HT-29 (cell line): ENCODE results near the gene SARS2. TPM values are rescaled to one million over a fixed set of nuclear protein-coding genes. Genes with fewer than 3 reads are reported as not detected.
"Not testable (repeated sequence)": the region's sequence is repeated elsewhere in the genome, so short reads cannot be mapped to it uniquely, and the experiment has no call there.

Source experiments
- DNase-seq: peaks from one replicate; pipeline ENCODE4 v3.0.0-alpha.2; 2015; ENCODE audit warnings: low spot score
- total RNA-seq: library from RNA; depleted of rRNA; stranded (reverse); fragments of >200 nt; shearing (Covaris generic); gene quantifications from 2 replicates; pipeline ENCODE4 v1.2.3, GENCODE V29; 2014; rRNA removed

The SARS2 gene, protein sequence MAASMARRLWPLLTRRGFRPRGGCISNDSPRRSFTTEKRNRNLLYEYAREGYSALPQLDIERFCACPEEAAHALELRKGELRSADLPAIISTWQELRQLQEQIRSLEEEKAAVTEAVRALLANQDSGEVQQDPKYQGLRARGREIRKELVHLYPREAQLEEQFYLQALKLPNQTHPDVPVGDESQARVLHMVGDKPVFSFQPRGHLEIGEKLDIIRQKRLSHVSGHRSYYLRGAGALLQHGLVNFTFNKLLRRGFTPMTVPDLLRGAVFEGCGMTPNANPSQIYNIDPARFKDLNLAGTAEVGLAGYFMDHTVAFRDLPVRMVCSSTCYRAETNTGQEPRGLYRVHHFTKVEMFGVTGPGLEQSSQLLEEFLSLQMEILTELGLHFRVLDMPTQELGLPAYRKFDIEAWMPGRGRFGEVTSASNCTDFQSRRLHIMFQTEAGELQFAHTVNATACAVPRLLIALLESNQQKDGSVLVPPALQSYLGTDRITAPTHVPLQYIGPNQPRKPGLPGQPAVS
- 100 and 110 TPM in 2 replicates for total RNA-seq

DNA sequence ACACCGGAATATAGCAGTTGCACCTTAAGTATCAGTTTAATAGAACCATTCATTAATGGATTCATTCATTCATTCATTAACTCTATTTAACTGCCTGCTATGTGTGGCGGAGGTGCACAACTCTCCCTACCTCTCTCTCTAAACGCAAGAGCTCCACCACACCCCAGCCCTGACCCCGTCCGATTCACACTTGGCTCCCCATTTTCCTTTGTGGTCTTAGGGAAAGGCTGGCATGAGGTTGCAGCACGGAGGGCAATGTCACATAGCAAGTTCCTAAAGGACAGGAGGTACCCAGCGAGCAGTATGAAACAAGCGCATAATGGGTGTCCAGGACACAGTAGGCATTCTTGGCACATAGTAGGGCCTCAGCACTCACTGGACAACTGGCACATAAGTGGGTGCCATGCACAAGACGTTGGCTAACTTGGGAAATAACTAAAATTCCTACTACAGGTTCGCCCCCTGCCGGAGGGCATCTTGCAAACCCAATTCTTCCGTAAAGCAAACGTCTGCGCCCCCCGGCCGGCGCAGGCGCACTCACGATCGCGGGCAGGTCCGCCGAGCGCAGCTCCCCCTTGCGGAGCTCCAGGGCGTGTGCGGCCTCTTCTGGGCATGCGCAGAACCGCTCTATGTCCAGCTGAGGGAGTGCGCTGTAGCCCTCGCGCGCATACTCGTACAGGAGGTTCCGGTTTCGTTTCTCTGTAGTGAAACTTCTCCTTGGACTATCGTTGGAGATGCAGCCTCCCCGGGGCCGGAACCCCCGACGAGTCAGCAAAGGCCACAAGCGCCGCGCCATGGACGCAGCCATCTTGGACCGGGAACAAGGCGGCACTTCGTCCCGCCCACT is at the start of gene SARS2:
TSS of gene SARS2 (minus strand) at position 835 of the 847 bp plus-strand sequence. CDS start at position 808, 27 bp downstream.
- DNase-seq: peak; percentile 99

- no peak for DNase-seq
Measured at GRCh38 chr19:38979812-38980211, 49.2 kb upstream of the SARS2 start.

GRCh38 chr19:38978326-38978689 is 47.7 kb upstream of the SARS2 start:
- no peak for DNase-seq

DNA sequence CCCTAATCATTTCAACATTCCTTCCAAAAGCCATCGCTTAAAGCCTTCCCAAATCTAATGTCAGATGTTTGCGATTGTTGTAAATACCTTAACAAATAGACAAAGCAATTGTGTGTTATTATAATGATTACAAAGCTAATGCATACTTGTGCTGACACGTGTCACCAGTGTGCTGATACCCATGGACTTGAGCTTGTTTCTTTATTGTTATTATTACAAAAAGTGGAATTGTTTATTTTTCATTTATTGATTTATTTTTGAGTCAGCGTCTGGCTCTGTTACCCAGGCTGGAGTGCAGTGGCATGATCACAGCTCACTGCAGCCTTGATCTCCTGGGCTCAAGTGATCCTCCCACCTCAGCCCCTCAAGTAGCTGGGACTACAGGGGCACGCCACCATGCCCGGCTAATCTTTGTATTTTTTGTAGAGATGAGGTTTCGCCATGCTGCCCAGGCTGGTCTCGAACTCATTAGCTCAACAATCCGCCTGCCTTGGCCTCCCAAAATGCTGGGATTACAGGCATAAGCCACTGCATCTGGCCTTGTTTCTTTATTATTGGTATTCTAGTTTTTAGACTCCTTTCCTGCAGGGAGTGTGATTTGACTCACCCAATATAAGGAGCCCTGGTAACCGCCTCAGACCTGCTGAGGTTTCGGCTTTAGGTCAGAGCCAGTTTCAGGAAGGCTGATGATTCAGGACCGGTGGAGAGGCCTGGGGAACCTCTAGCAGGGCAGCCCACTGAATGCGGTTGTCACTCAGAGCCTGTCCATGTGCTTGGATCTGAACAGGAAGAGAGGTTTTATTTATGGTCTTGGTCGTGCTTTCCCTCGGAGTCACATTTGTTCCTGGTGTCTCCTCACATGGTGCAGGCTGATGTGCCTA is 47.1 kb upstream of the SARS2 start:
- no peak for DNase-seq

- no peak for DNase-seq
Measured at GRCh38 chr19:38975861-38976271, 45.3 kb upstream of the SARS2 start.

DNA sequence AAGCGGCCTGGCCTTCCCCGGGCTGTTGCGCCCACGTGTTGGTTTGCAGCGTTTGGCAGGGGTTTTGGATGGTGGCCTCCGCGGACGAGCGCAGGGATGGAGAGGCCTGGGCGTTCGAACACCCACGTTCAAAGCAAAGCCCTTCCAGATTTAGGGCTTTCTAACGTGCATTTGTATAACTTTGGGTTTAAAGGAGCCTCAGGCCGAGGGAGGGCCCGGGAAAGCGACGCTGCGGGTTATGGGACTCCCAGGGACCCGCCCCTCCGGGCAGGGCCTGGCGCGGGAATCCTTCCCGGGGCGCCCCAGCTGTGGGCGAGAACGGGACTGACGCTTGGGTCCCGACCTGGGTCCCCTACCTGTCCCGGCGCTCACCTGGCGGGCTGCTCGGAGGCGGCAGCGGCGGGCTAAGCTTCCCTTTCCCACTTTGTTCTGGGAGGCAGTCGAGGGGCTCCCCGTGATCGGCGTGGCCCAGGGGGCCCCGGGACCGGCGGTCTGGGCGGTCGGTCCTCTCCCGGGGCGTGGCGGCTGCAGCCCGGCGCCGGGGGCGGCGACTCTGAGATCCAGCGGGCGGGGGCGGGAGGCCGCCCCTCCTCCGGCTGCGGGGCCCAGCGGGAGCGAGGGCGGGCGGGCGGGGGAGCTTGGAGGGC is 44.8 kb upstream of the SARS2 start, which contains the start of gene FBXO17:
TSS of gene FBXO17 (minus strand) at position 529 of the 647 bp plus-strand sequence. CDS start 25,423 bp downstream, outside the sequence.
- no peak for DNase-seq

- DNase-seq: no peak
Measured at GRCh38 chr19:38974624-38975213, 44.2 kb upstream of the SARS2 start.

GRCh38 chr19:38971672-38972071 is 41.1 kb upstream of the SARS2 start:
- DNase-seq: no peak

DNA sequence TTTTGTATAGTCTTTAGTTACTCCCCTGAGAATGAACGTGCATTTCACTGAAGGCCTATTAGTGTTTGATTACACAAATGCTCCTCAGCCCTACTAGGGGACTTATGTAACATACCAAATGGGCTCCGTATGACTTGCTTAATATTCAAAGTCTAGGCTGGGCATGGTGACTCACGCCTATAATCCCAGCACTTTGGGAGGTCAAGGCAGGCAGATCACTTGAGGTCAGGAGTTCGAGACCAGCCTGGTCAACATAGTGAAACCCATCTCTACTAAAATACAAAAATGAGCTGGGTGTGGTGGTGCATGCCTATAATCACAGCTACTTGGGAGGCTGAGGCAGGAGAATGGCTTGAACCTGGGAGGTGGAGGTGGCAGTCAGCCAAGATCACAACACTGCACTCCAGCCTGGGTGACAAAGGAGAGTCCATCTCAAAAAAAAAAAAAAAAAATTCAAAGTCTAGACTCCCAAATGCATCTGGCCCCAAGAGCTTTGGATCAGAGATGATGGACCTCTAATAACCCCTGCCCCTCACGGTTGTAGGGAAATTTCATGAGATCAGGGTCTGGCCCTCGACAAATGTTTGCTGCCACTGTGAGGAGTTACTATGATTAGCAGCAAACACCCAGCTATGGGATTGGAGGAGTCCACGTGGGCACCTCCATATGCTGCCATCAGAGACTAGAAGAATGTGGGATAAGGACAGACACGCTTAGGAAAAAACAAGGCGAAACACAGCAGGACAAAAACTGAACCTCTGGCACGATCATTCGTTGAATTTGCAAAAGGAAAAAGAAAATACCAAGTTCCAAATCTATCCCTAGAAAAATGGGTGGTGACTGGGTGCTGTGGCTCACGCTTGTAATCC is 40.3 kb upstream of the SARS2 start:
- no peak for DNase-seq

DNA sequence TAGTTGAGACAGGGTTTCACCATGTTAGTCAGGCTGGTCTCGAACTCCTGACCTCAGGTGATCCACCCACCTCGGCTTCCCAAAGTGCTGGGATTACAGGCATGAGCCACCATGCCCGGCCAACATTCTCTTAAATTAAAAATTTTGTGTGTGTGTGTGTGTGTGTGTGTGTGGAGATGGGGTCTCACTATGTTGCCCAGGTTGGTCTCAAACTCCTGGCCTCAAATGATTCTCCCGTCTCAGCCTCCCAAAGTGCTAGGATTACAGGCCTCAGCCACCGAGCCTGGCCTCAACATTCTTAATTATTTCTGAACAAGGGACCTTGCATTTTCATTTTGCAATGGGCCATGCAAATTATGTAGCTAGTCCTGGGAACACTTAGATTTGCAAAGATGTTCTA is 35.6 kb upstream of the SARS2 start:
- DNase-seq: not testable (repeated sequence)

- DNase-seq: no peak
Measured at GRCh38 chr19:38964738-38965137, 34.2 kb upstream of the SARS2 start.

GRCh38 chr19:38959618-38960017 is 29.1 kb upstream of the SARS2 start:
- no peak for DNase-seq

DNA sequence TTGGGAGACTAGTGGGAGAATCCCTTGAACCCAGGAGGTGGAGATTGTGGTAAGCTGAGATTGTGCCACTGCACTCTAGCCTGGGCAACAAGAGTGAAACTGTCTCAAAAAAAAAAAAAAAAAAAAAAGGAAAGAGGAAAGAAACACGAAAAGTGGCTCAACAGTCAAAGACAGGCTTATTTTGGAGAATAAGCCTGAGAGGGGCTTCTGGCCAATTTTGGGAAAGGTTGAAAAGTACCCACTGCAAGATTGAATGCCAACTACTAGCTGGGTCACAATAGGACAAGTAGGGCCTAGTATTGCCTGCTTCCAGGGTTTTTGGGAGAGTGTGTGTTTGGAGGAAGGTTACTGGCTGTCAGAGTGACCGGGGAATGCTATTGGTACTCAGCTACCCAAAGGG is 27.7 kb upstream of the SARS2 start:
- DNase-seq: no peak

GRCh38 chr19:38956264-38956663 is 25.7 kb upstream of the SARS2 start:
- DNase-seq: no peak

DNA sequence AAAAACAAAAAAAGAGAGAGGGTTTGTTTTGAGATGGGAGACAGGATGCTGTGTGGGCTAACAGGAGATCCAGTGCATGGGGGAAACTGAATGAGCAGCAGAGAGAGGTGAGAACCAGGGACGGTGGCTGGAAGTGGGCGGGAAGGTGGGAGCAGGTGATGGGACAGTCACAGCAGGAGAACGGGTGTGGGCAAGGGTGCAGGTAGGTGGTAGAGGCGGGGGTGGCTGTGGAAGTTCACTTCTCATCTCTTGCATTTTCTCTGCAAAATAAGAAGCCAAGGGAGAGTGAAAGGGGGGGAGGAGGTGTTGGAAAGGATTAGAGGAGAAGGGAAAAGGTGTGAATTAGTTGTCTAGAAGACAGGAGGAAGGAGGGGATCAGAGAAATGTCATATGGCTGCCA is 23.1 kb upstream of the SARS2 start:
- DNase-seq: no peak

GRCh38 chr19:38952395-38953165 is 22.0 kb upstream of the SARS2 start:
- peak; percentile 96 for DNase-seq

- no peak for DNase-seq
Measured at GRCh38 chr19:38951187-38951586, 20.6 kb upstream of the SARS2 start.

- DNase-seq: no peak
Measured at GRCh38 chr19:38949580-38950367, 19.2 kb upstream of the SARS2 start.
